NCI-H2107 treated with DMSO at 0.1 percent for 48 hours (cell line): ENCODE results near the gene C16orf90.

Experiments
- DNase-seq: peaks from one replicate; lab custom pipeline; 2025; ENCODE audit not compliant: unreplicated experiment; lab: John Stamatoyannopoulos, UW

The C16orf90 gene

DNA sequence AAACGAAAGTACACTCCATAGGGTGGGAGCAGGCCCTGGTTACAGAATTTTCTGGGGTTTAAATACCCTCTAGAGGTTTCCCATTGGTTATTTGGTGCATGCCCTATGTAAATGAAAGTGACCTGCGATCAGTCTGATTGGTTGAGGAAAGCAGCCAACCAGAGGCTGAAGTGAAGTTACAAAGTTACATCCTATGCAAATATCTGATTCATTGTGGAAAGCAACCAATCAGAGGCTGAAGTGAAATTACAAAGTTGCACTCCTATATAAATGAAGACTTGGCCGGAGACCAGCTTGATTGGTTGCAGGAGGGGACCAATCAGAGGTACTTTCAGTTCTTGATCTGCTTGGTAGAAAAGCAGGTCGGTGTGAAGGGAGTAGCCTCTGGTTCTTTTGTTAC, 27.4 kb downstream of the C16orf90 start:
- DNase-seq, result no peak

DNA sequence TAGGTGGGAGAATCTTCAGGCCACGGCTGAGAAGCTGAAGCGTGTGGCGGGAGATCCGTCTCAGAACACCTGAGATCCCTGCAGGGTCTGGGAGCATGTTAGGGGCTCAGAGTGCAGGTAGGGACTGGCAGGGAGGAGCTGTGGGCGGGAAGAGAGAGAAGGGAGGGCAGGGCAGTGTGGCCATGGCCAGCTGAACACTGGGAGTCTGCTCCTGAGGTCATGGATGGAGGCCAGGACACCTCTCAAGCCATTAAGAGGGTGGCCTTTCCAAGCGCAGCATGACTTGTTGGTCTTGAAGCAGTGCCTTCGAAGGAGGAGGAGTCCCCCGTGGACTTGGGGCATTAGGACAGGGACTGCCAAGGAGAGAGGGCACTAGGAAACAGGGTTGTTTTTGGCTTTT, 28.1 kb downstream of the C16orf90 start:
- no peak for DNase-seq

- DNase-seq, result no peak
Observed at GRCh38 chr16:3465911-3466584, 29.2 kb downstream of the C16orf90 start.

GRCh38 chr16:3465301-3465700, 30.0 kb downstream of the C16orf90 start:
- DNase-seq, result no peak

DNA sequence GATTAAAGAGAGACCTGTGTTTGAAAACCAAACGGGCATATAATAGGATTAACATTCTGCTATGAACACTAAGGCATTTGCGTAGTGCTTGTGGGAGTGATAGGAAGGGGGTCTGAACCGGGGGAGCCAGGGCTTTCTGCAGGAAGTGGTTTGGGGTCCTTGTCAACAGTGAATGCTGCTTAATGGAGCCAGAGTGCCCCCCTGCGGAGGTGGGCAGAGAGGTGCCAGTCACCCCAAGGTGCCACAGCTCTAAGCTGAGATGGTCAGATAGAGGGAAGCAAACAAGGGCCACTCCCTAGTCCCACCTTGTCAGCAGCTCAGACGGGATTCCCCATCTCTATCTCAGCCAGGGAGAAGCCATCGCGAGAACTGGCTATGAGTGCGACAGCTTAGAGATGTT, 34.1 kb downstream of the C16orf90 start:
- DNase-seq, result no peak

DNA sequence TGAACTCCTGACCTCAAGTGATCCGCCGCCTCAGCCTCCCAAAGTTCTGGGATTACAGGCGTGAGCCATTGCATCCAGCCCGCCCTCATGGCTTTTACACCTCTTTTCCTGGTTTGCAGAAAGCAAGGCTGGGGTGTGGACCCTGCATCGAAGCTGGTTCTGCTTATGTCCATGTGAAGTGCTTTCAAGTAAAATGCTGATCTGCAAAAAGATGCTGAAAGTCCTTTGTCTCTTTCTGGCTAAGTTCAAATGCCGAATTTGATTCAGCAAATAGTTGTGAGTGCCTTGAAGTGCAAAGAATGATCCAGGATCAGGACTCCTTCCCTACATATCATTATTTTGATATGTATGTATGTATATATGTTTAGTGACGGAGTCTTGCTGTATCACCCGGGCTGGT, 34.7 kb downstream of the C16orf90 start:
- DNase-seq, result no peak

DNA sequence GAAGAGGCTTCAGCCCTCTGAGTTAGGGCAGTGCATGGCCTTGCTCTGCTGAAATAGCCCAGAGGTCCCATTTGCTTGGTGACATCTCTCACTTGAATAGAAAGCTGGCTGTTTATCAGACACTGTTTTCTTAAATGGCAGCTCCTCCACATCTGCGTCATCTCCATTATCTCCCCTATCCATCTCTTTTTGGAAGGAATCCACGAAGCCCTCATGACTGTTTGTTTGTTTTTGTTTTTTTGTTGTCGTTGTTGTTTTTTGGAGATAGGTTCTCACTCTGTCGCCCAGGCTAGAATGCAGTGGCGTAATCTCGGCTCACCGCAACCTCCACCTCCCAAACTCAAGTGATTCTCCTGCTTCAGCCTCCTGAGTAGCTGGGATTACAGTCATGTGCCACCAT, 35.2 kb downstream of the C16orf90 start:
- DNase-seq, result no peak

DNA sequence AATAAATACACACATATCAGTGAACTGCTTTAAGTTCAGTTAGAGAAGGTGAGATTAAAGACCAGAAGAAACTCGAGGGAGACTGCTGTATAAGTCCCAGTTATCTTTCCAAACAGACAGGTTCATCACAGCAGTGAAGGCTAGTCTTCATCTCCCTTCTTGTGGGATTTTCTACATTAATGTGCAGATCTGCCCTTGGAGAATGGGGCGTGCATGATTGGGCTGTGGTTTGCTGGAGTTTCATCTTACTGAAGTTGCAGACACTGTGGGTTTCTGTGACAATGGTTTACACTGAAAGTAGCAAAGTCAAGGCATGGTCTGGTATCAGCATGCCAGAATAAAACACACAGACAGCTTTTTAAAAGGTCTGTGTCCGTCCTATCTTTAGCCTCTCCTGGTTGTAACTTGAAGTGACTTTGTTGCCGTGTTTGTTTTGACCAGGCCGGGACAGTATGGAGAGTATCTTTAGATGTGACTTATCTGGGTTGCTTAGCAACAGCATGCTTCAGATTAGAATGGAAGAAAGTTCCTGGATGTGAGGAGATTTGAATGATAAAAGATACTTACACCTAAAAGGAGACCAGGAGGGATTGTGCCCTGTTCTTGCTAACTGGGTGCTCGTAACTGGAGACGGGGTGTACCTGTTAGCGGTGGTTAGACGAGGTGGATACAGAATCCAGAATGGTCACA, 35.7 kb downstream of the C16orf90 start:
- no peak for DNase-seq

DNA sequence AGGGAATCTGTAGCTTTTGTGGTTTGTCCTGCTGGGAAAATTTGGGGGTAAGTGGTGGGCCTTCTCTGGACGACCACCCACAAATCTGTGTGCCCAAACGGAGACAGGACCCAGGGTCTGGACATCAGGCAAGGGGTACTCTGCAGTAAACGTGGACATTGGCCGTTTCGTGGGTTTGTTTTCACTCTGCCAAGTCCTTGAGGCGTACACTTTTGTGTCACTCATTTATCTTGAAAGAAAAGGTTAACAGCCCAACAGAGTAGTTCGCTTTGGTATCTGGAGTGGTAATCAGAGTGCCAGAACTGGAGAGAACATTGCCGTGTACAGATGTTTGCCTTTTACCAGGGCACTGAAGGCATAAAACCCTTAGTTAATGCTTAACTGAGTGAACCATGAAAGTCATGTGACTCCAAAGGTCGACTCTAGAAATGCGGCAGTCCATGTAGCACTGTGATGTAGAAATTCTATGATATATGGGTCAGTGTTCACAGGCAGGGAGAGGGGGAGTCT, 36.4 kb downstream of the C16orf90 start:
- DNase-seq, result no peak

- DNase-seq, result no peak
Observed at GRCh38 chr16:3458278-3458851, 36.9 kb downstream of the C16orf90 start.

DNA sequence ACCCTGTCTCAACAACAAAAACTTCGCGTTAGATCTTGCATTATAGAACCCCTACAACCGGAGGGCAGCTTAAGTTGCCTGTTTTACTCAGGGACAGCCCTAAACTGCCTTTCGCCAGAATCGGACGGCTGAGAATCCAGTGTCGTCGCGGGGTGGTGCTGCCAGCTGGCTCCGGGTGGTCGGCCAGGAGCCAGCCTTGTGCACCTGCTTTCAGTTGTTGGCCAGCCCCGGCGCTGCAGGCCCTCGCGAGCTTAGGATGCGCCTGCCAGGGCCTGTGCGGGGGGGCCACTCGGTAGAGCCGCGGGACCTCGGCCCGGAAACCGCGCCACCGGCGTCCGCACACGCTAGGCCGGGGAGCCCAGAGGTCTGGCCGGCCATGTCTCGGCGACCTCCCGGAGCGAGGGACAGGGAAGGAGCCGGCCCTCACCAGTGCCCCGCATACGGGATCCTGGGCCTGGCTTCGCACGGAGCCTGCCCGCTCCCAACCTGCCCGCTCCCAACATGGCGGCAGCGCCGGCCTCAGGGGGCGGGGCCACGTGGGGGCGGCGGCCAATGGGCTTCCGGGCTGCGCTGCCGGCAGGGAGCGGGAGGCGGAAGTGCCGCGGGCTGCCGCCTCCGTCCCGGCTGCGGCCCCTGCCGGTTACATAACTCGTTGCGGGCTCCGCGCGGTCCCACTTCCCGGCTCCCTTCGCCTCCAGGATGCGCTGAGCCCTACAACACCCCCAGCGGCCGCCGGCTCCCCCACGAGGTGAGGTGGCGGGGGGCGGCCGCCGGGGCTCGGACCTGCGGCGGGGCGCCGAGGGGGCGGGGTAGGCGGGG, 37.6 kb downstream of the C16orf90 start:
- peak; percentile 61 for DNase-seq

DNA sequence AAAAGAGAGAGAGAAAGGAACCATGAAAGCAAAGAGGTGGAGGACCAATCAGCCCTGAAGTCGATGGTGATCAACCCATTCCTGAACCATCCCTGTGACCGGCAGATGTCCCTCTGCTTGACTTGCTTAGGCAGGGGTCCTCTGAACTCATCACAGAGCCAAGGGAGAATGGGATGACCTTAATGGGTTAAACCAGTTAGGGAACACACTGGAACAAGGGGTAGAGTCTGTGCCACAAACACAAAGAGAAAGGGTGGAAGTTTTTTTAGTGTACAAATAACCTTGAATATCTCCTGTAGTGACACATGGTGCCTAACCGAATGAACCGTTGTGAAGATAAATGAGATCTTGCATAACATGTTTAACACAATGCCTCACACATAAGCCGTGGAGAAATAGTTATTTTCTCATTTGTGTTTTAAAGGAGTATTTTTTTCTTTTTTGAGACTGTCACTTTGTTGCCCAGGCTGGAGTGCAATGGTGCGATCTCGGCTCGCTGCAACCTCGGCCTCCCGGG, 40.6 kb downstream of the C16orf90 start:
- DNase-seq, result no peak

DNA sequence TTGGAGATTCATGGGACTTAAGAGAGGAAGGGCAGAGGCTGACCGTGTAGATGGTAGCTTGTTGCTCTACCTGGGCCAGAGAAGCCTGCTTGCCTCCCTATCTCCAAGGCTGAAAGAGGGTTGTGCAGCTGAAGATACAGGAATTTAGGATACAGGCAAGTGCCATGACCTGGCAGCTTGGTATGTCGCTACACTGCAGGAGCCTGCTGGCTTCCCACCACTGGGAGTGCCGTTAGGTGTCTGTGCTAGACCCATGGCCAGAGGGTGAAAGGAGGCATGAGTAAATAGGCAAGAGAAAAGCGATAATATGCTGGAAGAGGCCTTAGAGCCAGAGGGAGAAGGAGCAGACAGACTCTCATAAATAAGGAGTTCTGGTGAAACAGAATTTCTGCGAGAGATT, 41.2 kb downstream of the C16orf90 start:
- no peak for DNase-seq

- no peak for DNase-seq
Observed at GRCh38 chr16:3444032-3444388, 51.3 kb downstream of the C16orf90 start.
